Stomach (tissue), 9 donors: ENCODE measurements around the gene SEC62. TPM values are rescaled to one million over a fixed set of nuclear protein-coding genes. Genes with fewer than 3 reads are reported as not detected.
A peak's percentile ranks its signal among the peaks of the same experiment; 100 is the strongest.

Experiments used
- DNase-seq, 2 donors: peaks; one replicate each; pipeline versions ENCODE4 v3.0.0 to v3.0.0-alpha.2; 2013 to 2019
- H3K27ac ChIP-seq, 5 donors: fragments of 200-600 bp in 4 of 5; sonication (generic) in 4 of 5; one replicate each; pipeline ENCODE4 v1.5.1; 2013 to 2019; ENCODE audit warnings: mild to moderate bottlenecking in 1 of 5, moderate library complexity in 1 of 5
- H3K27me3 ChIP-seq, 3 donors: fragments of 200-600 bp; sonication (generic); one replicate each; pipeline ENCODE4 v1.5.1; 2017 to 2019; ENCODE audit warnings: mixed run types in 1 of 3
- H3K36me3 ChIP-seq, 4 donors: fragments of 200-600 bp; sonication (generic); 1 replicate in 3 of 4; 2 replicates in 1 of 4; pipeline ENCODE4 v1.5.1; 2016 to 2019
- H3K4me1 ChIP-seq, 4 donors: fragments of 200-600 bp; sonication (generic); one replicate each; pipeline ENCODE4 v1.5.1; 2016 to 2019
- H3K4me3 ChIP-seq, 4 donors: fragments of 200-600 bp; sonication (generic) in 3 of 4; one replicate each; pipeline ENCODE4 v1.5.1; 2016 to 2019; ENCODE audit warnings: mild to moderate bottlenecking in 1 of 4
- H3K9me3 ChIP-seq, 4 donors: fragments of 200-600 bp; sonication (generic); one replicate each; pipeline ENCODE4 v1.5.1; 2016 to 2019
- CTCF ChIP-seq, 7 experiments: fragments of 450-650 bp in 4 of 7; fragments of 200-600 bp in 3 of 7; sonication (generic) in 3 of 7; IDR thresholded peaks; one replicate each; pipeline ENCODE4 v1.5.1; 2016 to 2019; ENCODE audit warnings: antibody characterized with exemption in 7 of 7, control low read depth in 2 of 7, mild to moderate bottlenecking in 1 of 7
- EP300 ChIP-seq: sonication (generic); formaldehyde crosslinking; IDR thresholded peaks from one replicate; pipeline ENCODE4 v1.6.1; 2017; ENCODE audit warnings: antibody characterized with exemption
- POLR2A ChIP-seq, 4 donors: fragments of 450-650 bp; IDR thresholded peaks; one replicate each; pipeline ENCODE4 v1.6.1; 2016; ENCODE audit warnings: antibody characterized with exemption in 4 of 4, control low read depth in 2 of 4, mild to moderate bottlenecking in 1 of 4, moderate library complexity in 1 of 4
- POLR2AphosphoS5 ChIP-seq, 3 donors: sonication (generic); formaldehyde crosslinking; IDR thresholded peaks; one replicate each; pipeline ENCODE4 v1.6.1; 2016; ENCODE audit warnings: antibody characterized with exemption in 3 of 3
- WGBS, 5 donors: extraction: QIAGEN DNeasy Blood & Tissue Kit in 3 of 5; methylation state at CpG; one replicate each; pipeline versions ENCODE4 v1.1.5 to v1.1.7; 2013 to 2018; 5-methylcytosine and 5-hydroxymethylcytosine counted together
- intact Hi-C: fragments of 100-400 bp; cut with DNase I; formaldehyde crosslinking; loops from one replicate; pipeline ENCODE4 v1.15.1; 2023; ENCODE audit warnings: low total_unique reads
- polyA plus RNA-seq, 3 donors: library from polyadenylated mRNA; stranded (reverse); fragments of 200-250 nt; gene quantifications; one replicate each; pipeline ENCODE4 v1.2.3, GENCODE V29; 2013
- total RNA-seq, 5 donors: library from RNA; depleted of rRNA; stranded (reverse); fragments of >200 nt; gene quantifications; one replicate each; pipeline versions ENCODE4 v1.1.0 to v1.2.3, GENCODE V29; 2014 to 2016
- donor health status: healthy with polysubstance abuse.
- donor health status: Bipolar disorder and iron deficiency.
- donor health status: healthy.

The SEC62 gene
- total and polyA plus RNA-seq, 8 donors: 12.1 to 239 (median 51.1) TPM

- DNase-seq: no peak
- intact Hi-C loops: no loop called here
- Histone ChIP-seq H3K4me1 (peaks cover 0 to 45% (median 10%) of the 10 kb centered on the region in 4 donors), H3K27ac (peak overlapping the region in 1 of 5 donors; percentile 78), H3K36me3 (no peaks in the 10 kb centered on the region), H3K9me3 (no peaks in the 10 kb centered on the region), H3K4me3 (no peak overlapping the region), H3K27me3 (no peaks in the 10 kb centered on the region)
- WGBS, 5 donors: 74 to 93% (median 84%) methylated on average over 3 of the region's 3 CpGs
- TF ChIP-seq POLR2A (IDR thresholded peaks at IDR 0.05) (no peak), CTCF (IDR thresholded peaks at IDR 0.05) (no peak), POLR2AphosphoS5 (IDR thresholded peaks at IDR 0.05) (no peak), EP300 (no peak)
Measured at GRCh38 chr3:170021083-170021482, 54.5 kb downstream of the SEC62 start.

- DNase-seq: no peak
- Histone ChIP-seq H3K27me3 (no peaks in the 10 kb centered on the region), H3K36me3 (no peaks in the 10 kb centered on the region), H3K4me3 (no peak overlapping the region), H3K27ac (peak overlapping the region in 4 of 5 donors; percentile 73 to 78 (median 74)), H3K9me3 (no peaks in the 10 kb centered on the region), H3K4me1 (peaks cover 0 to 45% (median 10%) of the 10 kb centered on the region in 4 donors)
- no peak for TF ChIP-seq EP300
- no peak for TF ChIP-seq POLR2AphosphoS5 (IDR thresholded peaks at IDR 0.05)
- TF ChIP-seq CTCF (IDR thresholded peaks at IDR 0.05): no peak
- TF ChIP-seq POLR2A (IDR thresholded peaks at IDR 0.05): no peak
- 28 to 60% (median 50%) methylated on average over 4 of the region's 4 CpGs for WGBS, 5 donors
- intact Hi-C loops: no loop called here
Measured at GRCh38 chr3:170022336-170022735, 55.7 kb downstream of the SEC62 start.

DNA sequence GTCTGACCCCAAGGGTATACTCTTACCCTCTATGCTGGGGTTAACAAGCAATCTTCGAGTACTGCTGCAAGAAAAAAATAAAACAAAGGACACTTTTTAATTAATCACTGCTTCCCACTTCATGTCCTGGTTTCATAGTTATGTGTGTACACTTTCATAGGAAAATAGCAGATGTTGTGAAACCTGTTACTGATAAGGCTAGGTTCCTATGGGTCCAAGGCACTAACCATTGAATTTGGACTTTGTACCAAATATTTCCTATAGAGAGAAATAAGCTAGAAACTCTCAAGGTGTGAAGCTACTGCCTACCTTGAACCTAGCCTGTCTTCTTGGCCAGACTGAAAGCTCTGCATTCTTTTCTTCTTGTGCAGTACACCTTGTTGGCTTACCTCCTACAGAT is 56.6 kb downstream of the SEC62 start:
- intact Hi-C loops: no loop called here
- no peak for TF ChIP-seq CTCF (IDR thresholded peaks at IDR 0.05)
- TF ChIP-seq POLR2AphosphoS5 (IDR thresholded peaks at IDR 0.05): peak in 1 of 3 donors; percentile 73
- DNase-seq: peak in 1 of 2 donors; percentile 79
- Histone ChIP-seq H3K27ac (peak overlapping the region in 4 of 5 donors; percentile 73 to 78 (median 74)), H3K4me1 (peaks cover 0 to 45% (median 10%) of the 10 kb centered on the region in 4 donors), H3K4me3 (no peak overlapping the region), H3K27me3 (no peaks in the 10 kb centered on the region), H3K9me3 (no peaks in the 10 kb centered on the region), H3K36me3 (no peaks in the 10 kb centered on the region)
- 20 to 55% (median 25%) methylated on average over 1 of the region's 1 CpG for WGBS, 5 donors

DNA sequence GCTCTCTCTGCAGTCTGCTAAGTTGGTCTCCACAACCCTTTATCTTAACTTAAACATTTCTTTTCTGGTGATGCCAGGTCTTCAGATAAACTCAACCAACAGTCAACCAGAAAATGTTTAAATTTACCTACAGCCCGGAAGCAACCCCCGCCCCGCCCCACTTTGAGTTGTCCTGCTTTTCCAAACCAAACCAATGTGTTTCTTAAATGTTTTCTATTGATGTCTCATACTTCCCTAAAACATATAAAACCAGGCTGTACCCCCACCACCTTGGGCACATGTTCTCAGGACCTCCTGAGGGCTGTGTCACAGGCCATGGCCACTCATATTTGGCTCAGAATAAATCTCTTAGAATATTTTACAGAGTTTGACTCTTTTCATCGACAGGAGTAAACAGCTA is 58.0 kb downstream of the SEC62 start:
- intact Hi-C loops: no loop called here
- TF ChIP-seq POLR2AphosphoS5 (IDR thresholded peaks at IDR 0.05): no peak
- no peak for TF ChIP-seq EP300
- TF ChIP-seq CTCF (IDR thresholded peaks at IDR 0.05): no peak
- TF ChIP-seq POLR2A (IDR thresholded peaks at IDR 0.05): no peak
- peaks cover 0 to 38% (median 8%) of the 10 kb centered on the region in 4 donors for H3K4me1 ChIP-seq
- WGBS, 5 donors: 44 to 70% (median 58%) methylated on average over 4 of the region's 4 CpGs
- H3K27ac ChIP-seq: peak overlapping the region; percentile 10 to 78 (median 74)
- H3K36me3 ChIP-seq: no peaks in the 10 kb centered on the region
- DNase-seq: no peak
- H3K27me3 ChIP-seq: no peaks in the 10 kb centered on the region
- H3K4me3 ChIP-seq: no peak overlapping the region
- no peaks in the 10 kb centered on the region for H3K9me3 ChIP-seq
